Muscle of leg (tissue), 11 donors: ENCODE measurements around the gene FKBP14. TPM values are rescaled to one million over a fixed set of nuclear protein-coding genes. Genes with fewer than 3 reads are reported as not detected.

ENCODE experiments used
- DNase-seq: peaks from one replicate; pipeline ENCODE4 v3.0.0; 2013
- H3K27ac ChIP-seq: one replicate; pipeline ENCODE4 v1.5.1; 2013; ENCODE audit warnings: mild to moderate bottlenecking, low read length, control low read depth
- H3K27me3 ChIP-seq: one replicate; pipeline ENCODE4 v1.6.1; 2013; ENCODE audit warnings: low read length; ENCODE audit not compliant: control insufficient read depth, insufficient read depth
- H3K36me3 ChIP-seq: one replicate; pipeline ENCODE4 v1.6.1; 2013; ENCODE audit warnings: low read length; ENCODE audit not compliant: control insufficient read depth, insufficient read depth
- H3K4me1 ChIP-seq: one replicate; pipeline ENCODE4 v1.6.1; 2013; ENCODE audit warnings: low read length; ENCODE audit not compliant: control insufficient read depth, insufficient read depth
- H3K4me3 ChIP-seq: one replicate; pipeline ENCODE4 v1.5.1; 2013; ENCODE audit warnings: low read length, control low read depth
- H3K9me3 ChIP-seq: replicated peaks from 2 replicates; pipeline ENCODE4 v1.6.1; 2013; ENCODE audit warnings: low read depth, low read length; ENCODE audit not compliant: control insufficient read depth
- WGBS: methylation state at CpG from one replicate; pipeline ENCODE4 v1.1.5; 2013; ENCODE audit warnings: missing lambda C conversion rate; ENCODE audit not compliant: insufficient coverage; 5-methylcytosine and 5-hydroxymethylcytosine counted together
- polyA plus RNA-seq, 8 donors: library from polyadenylated mRNA; unstranded; fragments of 120-200 nt; gene quantifications; one replicate each; pipeline versions ENCODE4 v1.2.1 to v1.2.3, GENCODE V29; 2013; ENCODE audit warnings: inconsistent platforms in 1 of 8, low replicate concordance in 1 of 8; ENCODE audit not compliant: insufficient read length in 8 of 8, insufficient read depth in 1 of 8
- total RNA-seq: library from RNA; stranded (reverse); fragments of 120-200 nt; gene quantifications from one replicate; pipeline ENCODE4 v1.2.4, GENCODE V29; 2013

Gene FKBP14
- total and polyA plus RNA-seq, 9 donors, result 14.5 to 36.7 (median 23.4) TPM

GRCh38 chr7:30023524-30023923 is 3.0 kb downstream of the FKBP14 start:
- no peak overlapping the region for H3K27ac ChIP-seq
- WGBS, result no CpG with 5 or more reads among the region's 6 CpGs
- no peak for DNase-seq
- peaks cover 5% of the 10 kb centered on the region for H3K4me1 ChIP-seq
- H3K9me3 ChIP-seq, result no peaks in the 10 kb centered on the region
- H3K36me3 ChIP-seq, result no peaks in the 10 kb centered on the region
- no peak overlapping the region for H3K4me3 ChIP-seq
- no peaks in the 10 kb centered on the region for H3K27me3 ChIP-seq

- no peak for DNase-seq
- Histone ChIP-seq H3K4me3 (no peak overlapping the region), H3K4me1 (peaks cover 5% of the 10 kb centered on the region), H3K9me3 (no peaks in the 10 kb centered on the region), H3K27me3 (no peaks in the 10 kb centered on the region), H3K36me3 (peaks cover 4% of the 10 kb centered on the region), H3K27ac (no peak overlapping the region)
Measured at GRCh38 chr7:30022991-30023390, 3.5 kb downstream of the FKBP14 start.

GRCh38 chr7:30020535-30020934 is 6.0 kb downstream of the FKBP14 start:
- no peak overlapping the region for H3K27ac ChIP-seq
- H3K4me3 ChIP-seq, result no peak overlapping the region
- no peak for DNase-seq
- H3K36me3 ChIP-seq, result peaks cover 16% of the 10 kb centered on the region
- no CpG with 5 or more reads among the region's 1 CpG for WGBS
- no peaks in the 10 kb centered on the region for H3K9me3 ChIP-seq
- H3K27me3 ChIP-seq, result no peaks in the 10 kb centered on the region
- H3K4me1 ChIP-seq, result peaks cover 3% of the 10 kb centered on the region

GRCh38 chr7:30019960-30020359 is 6.5 kb downstream of the FKBP14 start:
- H3K27me3 ChIP-seq, result no peaks in the 10 kb centered on the region
- no peak for DNase-seq
- H3K36me3 ChIP-seq, result peaks cover 18% of the 10 kb centered on the region
- no peak overlapping the region for H3K4me3 ChIP-seq
- no peaks in the 10 kb centered on the region for H3K4me1 ChIP-seq
- no peaks in the 10 kb centered on the region for H3K9me3 ChIP-seq
- WGBS, result no CpG with 5 or more reads among the region's 1 CpG
- no peak overlapping the region for H3K27ac ChIP-seq

GRCh38 chr7:30019387-30019786 is 7.1 kb downstream of the FKBP14 start:
- H3K4me1 ChIP-seq, result no peaks in the 10 kb centered on the region
- WGBS, result no CpG with 5 or more reads among the region's 1 CpG
- H3K9me3 ChIP-seq, result no peaks in the 10 kb centered on the region
- H3K27ac ChIP-seq, result no peak overlapping the region
- no peaks in the 10 kb centered on the region for H3K27me3 ChIP-seq
- DNase-seq, result no peak
- H3K36me3 ChIP-seq, result peaks cover 19% of the 10 kb centered on the region
- no peak overlapping the region for H3K4me3 ChIP-seq

DNA sequence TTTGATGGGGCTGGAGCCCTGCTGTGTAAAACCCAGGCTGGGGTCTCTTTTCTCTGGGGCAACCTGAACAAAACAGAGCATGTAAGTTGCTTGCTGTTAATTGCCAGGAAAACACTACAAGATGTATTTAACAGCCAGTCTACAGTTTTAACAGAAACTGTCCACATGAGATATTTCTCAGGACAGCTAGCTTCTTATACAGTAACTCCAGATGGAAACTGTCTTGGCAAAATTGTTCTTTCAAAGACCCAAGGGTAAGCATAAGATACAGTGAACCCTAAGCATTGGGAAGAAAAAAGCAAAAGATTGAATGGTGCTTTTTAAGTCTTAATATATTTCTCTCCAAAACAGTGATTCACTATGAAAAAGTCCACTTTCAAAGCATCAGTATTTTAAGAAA is 8.1 kb downstream of the FKBP14 start:
- Histone ChIP-seq H3K4me3 (no peak overlapping the region), H3K9me3 (no peaks in the 10 kb centered on the region), H3K27ac (no peak overlapping the region), H3K36me3 (peaks cover 24% of the 10 kb centered on the region), H3K4me1 (no peaks in the 10 kb centered on the region), H3K27me3 (no peaks in the 10 kb centered on the region)
- DNase-seq, result no peak

GRCh38 chr7:30012757-30013156 is 13.7 kb downstream of the FKBP14 start:
- Histone ChIP-seq H3K27ac (no peak overlapping the region), H3K4me1 (no peaks in the 10 kb centered on the region), H3K27me3 (no peaks in the 10 kb centered on the region), H3K4me3 (no peak overlapping the region), H3K9me3 (no peaks in the 10 kb centered on the region), H3K36me3 (peaks cover 19% of the 10 kb centered on the region)
- no peak for DNase-seq
- no CpG with 5 or more reads among the region's 3 CpGs for WGBS

- Histone ChIP-seq H3K27me3 (no peaks in the 10 kb centered on the region), H3K4me1 (no peaks in the 10 kb centered on the region), H3K9me3 (no peaks in the 10 kb centered on the region), H3K4me3 (no peak overlapping the region), H3K27ac (no peak overlapping the region), H3K36me3 (peaks cover 6% of the 10 kb centered on the region)
- 77% methylated on average over 6 of the region's 6 CpGs for WGBS
- DNase-seq, result no peak
Measured at GRCh38 chr7:30010021-30010420, 16.5 kb downstream of the FKBP14 start.

DNA sequence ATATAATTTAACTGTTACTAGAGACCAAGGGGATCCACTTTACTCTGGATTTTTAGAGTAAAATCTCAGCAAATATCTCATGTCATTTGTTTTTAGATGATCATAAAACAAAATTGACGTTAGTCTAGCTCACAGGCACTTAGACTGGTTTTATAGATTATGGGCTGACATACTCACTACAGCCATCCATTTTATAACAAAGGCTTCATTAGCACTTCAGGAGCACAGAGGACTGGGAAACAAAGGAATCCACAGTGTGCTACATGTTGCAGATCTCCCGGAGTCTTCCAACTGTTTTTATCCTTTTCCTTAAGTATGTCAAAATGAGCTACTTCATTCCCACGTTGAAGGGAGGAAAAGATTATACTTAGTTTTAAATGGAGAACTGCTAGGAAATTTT is 21.0 kb downstream of the FKBP14 start:
- Histone ChIP-seq H3K4me1 (no peaks in the 10 kb centered on the region), H3K27ac (no peak overlapping the region), H3K36me3 (no peaks in the 10 kb centered on the region), H3K4me3 (no peak overlapping the region), H3K27me3 (no peaks in the 10 kb centered on the region), H3K9me3 (no peaks in the 10 kb centered on the region)
- no CpG with 5 or more reads among the region's 3 CpGs for WGBS
- DNase-seq, result no peak

GRCh38 chr7:30003098-30003497 is 23.4 kb downstream of the FKBP14 start:
- Histone ChIP-seq H3K27ac (no peak overlapping the region), H3K4me3 (no peak overlapping the region), H3K36me3 (no peaks in the 10 kb centered on the region), H3K4me1 (no peaks in the 10 kb centered on the region), H3K27me3 (no peaks in the 10 kb centered on the region), H3K9me3 (no peaks in the 10 kb centered on the region)
- DNase-seq, result no peak
- no CpG with 5 or more reads among the region's 6 CpGs for WGBS

GRCh38 chr7:30001998-30002397 is 24.5 kb downstream of the FKBP14 start:
- DNase-seq, result no peak
- no CpG with 5 or more reads among the region's 2 CpGs for WGBS
- Histone ChIP-seq H3K27me3 (no peaks in the 10 kb centered on the region), H3K9me3 (no peaks in the 10 kb centered on the region), H3K4me1 (no peaks in the 10 kb centered on the region), H3K4me3 (no peak overlapping the region), H3K36me3 (no peaks in the 10 kb centered on the region), H3K27ac (no peak overlapping the region)
